ENCODE data around the gene E2F4.
A peak's percentile ranks its signal among the peaks of the same experiment; 100 is the strongest.

E2F4 gene

DNA sequence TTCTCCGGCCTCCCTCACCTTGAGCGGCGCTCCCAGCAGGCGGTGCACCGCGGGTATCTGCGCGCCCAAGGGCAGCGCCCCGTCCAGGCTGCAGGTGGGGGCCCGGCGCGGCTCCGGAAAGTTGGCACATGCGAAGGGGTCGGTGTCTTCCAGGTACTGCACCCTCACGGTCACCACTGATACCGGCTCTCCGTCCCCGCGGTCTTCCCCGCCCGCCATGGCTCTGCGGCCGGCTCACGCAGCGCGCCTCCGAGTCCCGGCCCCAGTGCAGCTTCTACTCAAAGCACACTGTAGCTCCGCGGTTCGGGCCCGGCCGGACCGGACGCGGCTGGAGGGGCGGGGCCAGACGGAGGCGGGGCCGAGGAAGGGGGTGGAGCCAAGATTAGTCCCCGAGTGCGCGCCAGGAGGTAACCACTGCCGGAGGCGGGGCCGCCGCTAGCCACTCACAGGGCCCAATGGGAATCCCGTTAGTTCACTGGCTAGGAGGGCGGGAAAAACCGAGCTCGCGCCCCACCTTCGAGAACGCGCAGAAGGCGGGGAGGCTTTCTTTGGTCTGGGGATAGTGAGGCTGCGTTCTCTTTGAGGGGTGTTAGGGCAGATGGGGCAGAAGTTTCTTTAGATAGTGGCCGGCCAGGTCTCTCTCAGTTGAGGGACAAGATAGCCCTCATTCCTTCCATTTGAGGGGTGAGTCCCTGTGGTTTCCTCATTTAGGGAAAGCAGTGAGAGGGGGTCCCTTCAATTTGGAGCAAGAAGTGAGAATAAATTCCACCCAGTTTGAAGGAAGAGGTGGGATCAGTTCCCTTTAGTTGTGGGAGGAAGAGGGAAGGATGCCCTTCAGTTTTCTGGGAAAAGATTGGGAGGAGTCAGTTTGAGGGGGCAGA is 55.5 kb downstream of the E2F4 start, which contains the start of gene FHOD1:
Gene FHOD1, minus strand, starts transcription at position 290 of the 881 bp plus-strand sequence. Its CDS starts 71 bp downstream, at position 219.
- DNase-seq (ENCODE audit: low read depth in 2 of 2, low spot score in 1 of 2): peak; percentile 91 to 97

DNA sequence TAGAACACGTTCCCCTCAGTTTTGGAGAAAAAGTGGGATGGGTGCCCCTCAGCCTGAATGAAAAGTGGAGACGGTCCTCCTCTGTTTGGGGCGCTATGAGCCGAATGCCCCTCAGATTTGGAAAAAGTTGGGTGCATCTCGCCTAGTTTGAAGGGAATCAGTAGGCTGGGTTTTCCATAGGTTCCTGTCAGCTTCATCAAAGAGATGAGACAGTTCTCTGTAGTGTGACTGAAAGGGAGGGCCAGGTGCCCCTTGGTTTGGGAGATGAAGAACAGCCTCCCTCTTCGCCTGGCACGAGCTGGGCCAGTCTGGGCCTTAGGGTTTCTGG is 56.1 kb downstream of the E2F4 start:
- no peak for DNase-seq (ENCODE audit: low read depth in 2 of 2, low spot score in 1 of 2)
